ENCODE results near the gene PLA2R1.

The PLA2R1 gene

DNA sequence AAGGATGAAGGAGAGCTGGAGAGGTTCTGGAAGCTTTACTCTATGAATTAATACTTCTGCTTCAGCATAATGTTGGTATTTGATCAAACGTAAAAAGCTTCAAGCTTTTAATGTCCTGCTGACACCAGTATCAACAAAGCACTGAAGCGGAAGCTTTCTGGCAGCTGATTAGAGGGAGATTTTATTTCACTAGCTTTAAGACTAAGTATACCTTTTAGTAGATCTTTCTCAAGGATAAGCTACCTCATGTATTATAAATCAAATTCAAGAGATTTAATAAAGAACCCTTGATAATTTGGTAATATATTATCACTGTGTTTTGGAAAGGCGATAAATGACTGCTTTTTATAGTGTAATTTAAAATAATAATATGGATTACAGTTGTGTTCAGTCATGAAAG lies 136.4 kb downstream of the PLA2R1 start:
- no peak for DNase-seq

GRCh38 chr2:159922563-159922962 lies 139.9 kb downstream of the PLA2R1 start:
- DNase-seq = no peak

DNA sequence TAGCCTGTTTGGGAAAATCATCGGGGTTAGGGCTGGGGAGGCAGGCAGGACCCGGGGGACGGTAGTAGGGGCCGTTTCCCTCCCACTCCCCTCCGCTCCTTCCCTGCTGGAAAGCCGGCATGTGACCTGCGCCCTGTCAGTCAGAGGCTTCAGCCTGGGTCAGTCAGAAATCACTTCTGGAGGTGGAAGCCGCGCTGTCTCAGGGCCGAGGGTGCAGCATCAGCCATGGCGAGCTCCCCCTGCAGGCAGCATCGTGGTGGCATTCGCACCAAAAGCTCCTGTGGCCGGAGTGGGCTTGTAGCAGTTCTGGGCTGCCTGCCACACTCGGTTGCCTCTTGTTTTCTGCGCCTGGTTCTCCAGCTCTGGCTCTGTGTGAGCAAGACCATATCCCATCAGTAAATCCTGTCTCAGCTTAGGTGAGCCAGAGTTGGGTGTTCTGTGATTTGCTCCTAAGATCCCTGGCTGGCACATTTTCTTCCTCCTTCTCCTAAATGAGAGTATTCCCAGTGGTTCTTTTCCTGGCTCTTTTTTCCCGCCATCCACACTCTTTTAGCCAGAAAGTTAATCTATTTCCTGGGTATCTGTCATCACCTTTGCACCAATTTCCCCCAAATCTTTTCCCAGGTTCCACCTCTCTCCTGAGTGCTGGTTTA lies 140.5 kb downstream of the PLA2R1 start:
- peak; percentile 73 for DNase-seq

DNA sequence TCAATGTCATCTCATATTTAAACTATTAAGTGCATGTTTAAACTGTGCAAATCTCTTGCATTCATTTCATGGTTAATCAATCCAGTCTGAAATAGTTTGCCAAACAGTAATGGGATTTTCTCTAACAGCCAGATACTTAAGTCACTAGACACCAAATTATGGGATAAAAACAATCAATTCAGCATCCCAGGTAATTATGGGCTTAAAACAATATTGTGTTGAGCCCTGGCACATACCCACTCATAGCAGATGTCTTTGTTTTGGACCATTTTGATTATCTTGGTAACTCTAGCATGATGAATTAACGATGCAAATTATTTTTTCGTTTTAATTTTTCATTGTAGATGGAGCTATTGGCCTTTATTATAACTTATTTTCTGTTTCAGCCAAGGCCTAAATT lies 145.9 kb downstream of the PLA2R1 start:
- no peak for DNase-seq

DNA sequence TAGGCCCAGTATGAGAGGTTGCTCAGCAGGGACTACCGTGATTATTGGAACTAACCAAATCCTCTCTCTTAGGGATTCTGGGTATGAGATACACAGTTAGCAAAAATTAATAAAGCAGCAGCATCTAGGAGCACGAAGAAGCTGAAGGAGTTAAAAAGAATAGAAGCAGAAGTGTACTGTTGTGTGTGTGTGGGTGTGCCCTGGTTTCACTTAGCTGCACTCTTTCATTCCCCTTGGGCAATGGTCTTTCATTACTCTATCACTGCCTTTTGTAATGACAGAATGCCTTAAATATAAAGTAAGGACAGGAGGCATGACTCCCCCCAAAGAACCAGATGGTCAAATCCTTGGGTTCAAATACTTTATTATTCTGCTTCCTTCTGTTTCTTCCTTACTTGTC lies 148.5 kb downstream of the PLA2R1 start:
- no peak for DNase-seq

DNA sequence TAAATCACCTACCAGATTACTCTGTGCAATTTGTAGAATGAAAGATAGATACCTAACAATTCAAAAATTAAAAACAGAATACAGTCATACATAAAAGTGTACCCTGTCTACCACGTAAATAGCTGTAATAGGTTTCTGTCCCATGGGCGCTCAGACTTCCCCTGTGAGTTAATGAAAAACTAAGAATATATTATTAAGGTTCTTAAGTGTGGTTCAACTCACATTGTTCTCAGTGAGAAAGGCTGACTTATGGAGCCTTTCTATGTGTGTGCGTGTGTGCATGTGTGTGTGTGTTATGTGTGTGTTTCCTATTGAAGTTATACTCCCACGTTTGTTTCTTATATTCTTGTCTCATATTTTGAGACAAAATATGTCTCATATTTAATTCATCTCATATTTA lies 149.8 kb downstream of the PLA2R1 start:
- no peak for DNase-seq

DNA sequence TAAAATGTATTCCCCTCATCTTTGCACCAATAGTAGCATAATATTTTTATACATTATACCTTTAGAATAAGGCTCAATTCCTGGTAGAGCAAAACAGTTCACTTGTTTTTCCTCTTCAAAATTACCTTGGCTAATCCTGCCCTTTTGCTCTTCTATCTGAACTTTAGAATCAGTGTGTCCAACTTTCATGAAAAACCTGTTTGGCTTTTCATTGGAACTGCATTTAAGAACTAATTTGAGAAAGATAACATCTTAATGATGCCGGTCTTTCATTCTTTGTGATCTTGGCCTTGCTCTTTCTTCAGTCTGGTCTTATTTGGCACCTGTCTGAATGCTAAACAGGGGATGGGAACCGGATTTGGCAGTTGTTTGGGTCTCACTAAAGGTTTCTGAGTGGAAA lies 151.5 kb downstream of the PLA2R1 start:
- DNase-seq = no peak

DNA sequence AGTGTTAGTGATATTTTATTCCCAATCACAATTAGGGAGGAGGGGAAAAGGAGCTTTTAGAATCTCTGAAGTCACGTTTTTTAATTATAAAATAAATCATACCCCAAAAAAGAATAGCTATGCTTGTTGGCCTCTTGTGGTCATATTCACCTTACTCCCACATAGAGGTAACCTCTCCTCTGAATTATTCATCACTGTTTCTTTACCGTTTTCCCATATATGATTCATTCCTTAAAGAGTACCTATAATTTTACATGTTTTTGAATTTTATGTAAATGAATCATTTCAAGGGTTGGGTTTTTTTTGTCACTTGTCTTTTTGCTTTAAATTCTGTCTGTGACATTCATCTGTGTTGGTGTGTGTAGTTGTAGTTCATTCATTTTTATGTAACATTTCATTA lies 153.8 kb downstream of the PLA2R1 start:
- no peak for DNase-seq

DNA sequence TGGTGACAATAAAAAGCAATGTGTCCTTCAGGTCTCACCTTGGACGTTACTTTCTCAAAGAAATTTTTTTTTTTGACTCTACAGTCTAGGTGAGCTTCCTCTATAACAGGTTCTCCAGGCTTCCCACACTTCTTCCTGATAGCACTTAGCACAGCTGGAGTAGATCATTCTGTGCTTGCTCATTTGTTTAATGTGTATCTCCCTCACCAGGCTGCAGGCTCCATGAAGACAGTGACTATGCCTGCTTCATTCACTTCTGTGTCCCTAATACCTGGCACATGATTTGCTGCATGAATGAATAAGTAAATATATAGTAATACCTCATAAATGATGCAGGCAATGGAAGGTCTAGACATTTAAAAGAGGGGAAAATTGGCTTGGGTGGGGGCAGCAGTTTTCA lies 154.5 kb downstream of the PLA2R1 start:
- no peak for DNase-seq

DNA sequence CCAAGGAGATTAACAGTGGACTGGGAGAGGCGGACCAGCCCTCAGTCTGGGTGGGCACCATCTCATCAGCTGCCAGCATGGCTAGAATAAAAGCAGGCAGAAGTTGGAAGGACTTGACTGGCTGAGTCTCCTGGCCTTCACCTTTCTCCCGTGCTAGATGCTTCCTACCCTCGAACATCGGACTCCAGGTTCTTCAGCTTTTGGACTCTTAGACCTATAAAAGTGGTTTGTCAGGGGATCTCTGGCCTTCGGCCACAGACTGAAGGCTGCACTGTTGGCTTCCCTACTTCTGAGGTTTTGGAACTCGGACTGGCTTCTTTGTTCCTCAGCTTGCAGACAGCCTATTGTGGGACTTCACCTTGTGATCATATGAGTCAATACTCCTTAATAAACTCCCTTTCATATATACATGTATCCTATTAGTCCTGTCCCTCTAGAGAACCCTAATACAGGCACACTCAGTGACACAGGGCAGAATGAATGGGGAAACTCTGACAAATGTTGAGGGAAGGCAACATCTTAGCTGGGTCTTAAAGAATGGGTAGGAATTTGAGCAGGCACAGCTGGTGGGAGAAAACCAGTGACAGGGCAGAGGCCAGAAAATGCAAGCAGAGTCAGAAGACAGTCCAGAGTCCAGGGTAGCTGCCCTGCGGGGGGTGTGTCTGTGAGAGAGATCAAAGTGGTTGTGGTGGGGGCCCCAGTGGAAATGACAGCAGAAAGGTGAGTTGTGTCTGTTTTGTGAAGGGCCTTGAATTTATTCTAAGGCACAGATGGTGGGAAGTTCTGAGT lies 156.3 kb downstream of the PLA2R1 start:
- DNase-seq = no peak

GRCh38 chr2:159904959-159905305 lies 157.5 kb downstream of the PLA2R1 start:
- no peak for DNase-seq

- peak; percentile 85 for DNase-seq
Observed at GRCh38 chr2:159904127-159904958, 158.1 kb downstream of the PLA2R1 start, which contains the start of gene LY75. LY75 (minus strand) TSS chr2:159904756.

GRCh38 chr2:159903443-159904126 lies 158.8 kb downstream of the PLA2R1 start:
- peak; percentile 57 for DNase-seq

DNA sequence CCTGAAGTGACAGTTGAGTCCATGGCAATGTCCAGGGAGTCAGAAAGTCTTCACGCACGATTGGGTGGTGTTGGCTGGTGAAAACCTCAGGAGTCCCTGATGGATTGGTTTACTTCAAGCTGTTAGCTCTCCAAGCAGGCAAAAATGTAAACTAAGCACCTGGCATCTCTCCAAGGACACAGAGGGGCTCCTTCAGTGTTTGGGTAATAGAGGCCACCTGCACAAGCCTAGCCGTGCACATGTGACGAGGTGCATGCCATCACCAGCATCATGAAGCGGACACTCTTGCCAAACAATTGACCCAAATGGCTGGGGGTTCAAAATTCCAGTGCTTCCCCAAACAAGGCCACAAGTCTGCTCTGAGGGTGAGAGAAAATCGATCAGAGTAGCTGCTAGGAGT lies 159.7 kb downstream of the PLA2R1 start:
- DNase-seq = no peak

DNA sequence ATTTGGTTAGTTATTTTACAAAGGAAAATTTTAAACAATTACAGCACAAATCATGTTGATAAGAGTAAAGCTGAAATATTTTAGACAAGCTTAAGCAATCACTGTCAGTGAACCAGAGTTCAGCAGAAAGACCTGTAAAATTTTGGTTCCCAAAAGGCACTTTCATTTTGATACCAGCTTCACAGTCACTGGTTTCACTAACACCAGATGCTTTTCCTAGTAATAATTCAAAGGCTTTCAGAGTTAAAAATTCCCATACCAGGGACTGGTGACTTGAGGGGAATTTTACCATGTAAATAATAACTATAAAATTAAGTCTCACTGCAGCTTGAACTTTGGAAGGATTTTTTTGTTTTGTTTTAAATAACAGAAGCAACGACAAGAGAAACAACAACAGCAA lies 162.1 kb downstream of the PLA2R1 start:
- DNase-seq = no peak

DNA sequence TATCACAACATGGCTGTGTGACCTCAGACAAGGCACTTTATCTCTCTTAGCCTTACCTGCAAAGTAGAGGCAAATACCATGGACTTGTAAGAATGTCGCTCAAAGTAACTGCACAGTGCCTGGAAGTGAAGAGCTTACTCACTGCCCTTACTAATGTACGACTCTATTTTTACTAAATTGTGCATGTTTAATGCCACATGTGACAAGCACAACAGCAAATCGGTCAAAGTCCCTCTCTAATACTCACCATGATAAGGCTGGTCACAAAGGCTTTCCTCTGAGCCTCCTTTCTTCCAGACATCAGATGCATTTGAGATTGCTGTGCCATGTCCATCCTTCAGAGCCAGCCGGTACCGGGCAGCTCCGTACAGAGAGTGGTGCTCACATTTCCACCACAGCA lies 164.0 kb downstream of the PLA2R1 start:
- DNase-seq = no peak

DNA sequence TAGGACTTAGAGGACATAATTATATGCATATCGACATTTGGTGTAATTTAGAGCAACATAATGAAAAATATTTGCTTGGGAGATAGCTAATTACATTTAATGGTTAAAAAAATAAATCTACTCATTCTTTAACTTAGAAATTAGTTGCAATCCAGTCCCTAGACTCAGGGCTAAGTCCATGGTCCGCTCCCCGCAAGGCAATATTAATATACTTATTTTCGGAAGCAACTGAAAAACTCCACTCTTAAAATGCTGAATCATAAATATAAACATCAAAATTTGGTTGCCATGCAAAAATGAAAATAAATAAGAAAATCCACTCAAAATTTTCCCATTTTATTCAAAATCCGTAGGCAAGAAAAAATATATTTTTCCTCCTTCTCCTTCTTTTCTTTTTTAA lies 164.7 kb downstream of the PLA2R1 start:
- DNase-seq = no peak

- DNase-seq = no peak
Observed at GRCh38 chr2:159897081-159897480, 165.3 kb downstream of the PLA2R1 start.

- no peak for DNase-seq
Observed at GRCh38 chr2:159895258-159896065, 167.0 kb downstream of the PLA2R1 start.

DNA sequence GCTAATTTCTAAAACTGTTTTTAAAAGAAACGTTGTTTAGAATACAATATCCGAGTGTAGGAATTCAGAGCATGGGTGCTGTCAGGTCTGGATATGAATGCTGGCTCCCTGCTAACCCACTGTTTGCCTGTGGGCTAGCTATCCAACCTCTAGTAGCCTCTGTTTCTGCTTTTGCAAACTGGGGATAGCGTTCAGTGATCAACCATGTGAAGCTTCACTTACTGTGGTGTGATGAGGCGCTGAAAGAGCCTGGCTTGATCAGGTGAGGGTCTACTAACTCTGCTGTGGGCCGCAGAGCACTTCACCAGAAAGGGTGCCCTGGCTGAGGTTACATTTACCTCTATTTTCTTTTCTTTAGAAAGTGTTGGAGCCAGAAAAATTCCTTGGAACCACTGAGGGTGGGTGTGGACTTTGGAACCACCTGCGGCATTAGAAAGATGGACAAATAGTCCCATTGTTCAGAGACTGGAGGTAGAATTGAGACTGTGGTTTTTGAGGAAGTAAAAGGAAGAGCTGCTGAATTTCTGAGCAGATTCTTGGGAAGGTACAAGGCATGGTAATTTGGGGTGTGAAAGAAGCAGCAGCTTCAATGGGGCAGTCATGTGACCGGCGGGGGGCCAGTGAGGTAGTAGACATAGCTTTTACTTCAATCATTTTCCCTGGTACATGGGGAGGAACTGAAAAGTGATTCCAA lies 168.1 kb downstream of the PLA2R1 start:
- no peak for DNase-seq

- no peak for DNase-seq
Observed at GRCh38 chr2:159892990-159893810, 169.2 kb downstream of the PLA2R1 start.

Data from activated CD8-positive, alpha-beta memory T cell treated with anti-CD3 and anti-CD28 coated beads, Interleukin-2, amount 50 U/mL, for 4 hours (primary cell).